Body of pancreas (tissue), 4 donors: ENCODE measurements around the gene B3GNT2.

Experiments
- POLR2A ChIP-seq, 3 donors: fragments of 450-650 bp; IDR thresholded peaks; one replicate each; pipeline ENCODE4 v1.6.1; 2016; ENCODE audit warnings: antibody characterized with exemption in 3 of 3, mild to moderate bottlenecking in 2 of 3
- TF ChIP-seq, protein P1 (sequence below), 7 experiments: fragments of 450-650 bp in 4 of 7; fragments of 200-600 bp in 3 of 7; sonication (generic) in 3 of 7; IDR thresholded peaks; one replicate each; pipeline ENCODE4 v1.5.1; 2016 to 2019; ENCODE audit warnings: antibody characterized with exemption in 7 of 7

- TF ChIP-seq, protein P1, sequence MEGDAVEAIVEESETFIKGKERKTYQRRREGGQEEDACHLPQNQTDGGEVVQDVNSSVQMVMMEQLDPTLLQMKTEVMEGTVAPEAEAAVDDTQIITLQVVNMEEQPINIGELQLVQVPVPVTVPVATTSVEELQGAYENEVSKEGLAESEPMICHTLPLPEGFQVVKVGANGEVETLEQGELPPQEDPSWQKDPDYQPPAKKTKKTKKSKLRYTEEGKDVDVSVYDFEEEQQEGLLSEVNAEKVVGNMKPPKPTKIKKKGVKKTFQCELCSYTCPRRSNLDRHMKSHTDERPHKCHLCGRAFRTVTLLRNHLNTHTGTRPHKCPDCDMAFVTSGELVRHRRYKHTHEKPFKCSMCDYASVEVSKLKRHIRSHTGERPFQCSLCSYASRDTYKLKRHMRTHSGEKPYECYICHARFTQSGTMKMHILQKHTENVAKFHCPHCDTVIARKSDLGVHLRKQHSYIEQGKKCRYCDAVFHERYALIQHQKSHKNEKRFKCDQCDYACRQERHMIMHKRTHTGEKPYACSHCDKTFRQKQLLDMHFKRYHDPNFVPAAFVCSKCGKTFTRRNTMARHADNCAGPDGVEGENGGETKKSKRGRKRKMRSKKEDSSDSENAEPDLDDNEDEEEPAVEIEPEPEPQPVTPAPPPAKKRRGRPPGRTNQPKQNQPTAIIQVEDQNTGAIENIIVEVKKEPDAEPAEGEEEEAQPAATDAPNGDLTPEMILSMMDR (IDR thresholded peaks at IDR 0.05): peak in 1 of 7 experiments; percentile 12
- peak in 2 of 3 donors; percentile 16 to 25 for TF ChIP-seq POLR2A (IDR thresholded peaks at IDR 0.05)
Observed at GRCh38 chr2:62196278-62196901, 475 bp downstream of the B3GNT2 start.
